Measurements from ENCODE around the gene OR2T10. TPM values are rescaled to one million over a fixed set of nuclear protein-coding genes. Genes with fewer than 3 reads are reported as not detected.

Gene OR2T10
- polyA plus RNA-seq, 1 experiment, result not detected

GRCh38 chr1:248611883-248612414 is 14.4 kb upstream of the OR2T10 start:
- Histone ChIP-seq H3K27me3 (ENCODE audit: control insufficient read depth, insufficient read depth, low read length) (no peaks in the 10 kb centered on the region), H3K36me3 (ENCODE audit: control insufficient read depth, insufficient read depth, low read length) (no peaks in the 10 kb centered on the region), H3K4me3 (ENCODE audit: low read depth, low read length) (no peak overlapping the region)
- no peak for TF ChIP-seq CTCF (IDR thresholded peaks at IDR 0.05; ENCODE audit: insufficient read depth, low read depth, low read length)
- POLR2A ChIA-PET, result no interaction called here
- CTCF ChIA-PET, result interaction anchor here (0.6 kb wide), 1 partner anchor 195 kb away, joined by 3 read pairs; no protein-coding TSS in a partner anchor
- DNase-seq (ENCODE audit: low read depth), result no peak

- no peak for DNase-seq (ENCODE audit: low read depth)
- no peak for TF ChIP-seq CTCF (IDR thresholded peaks at IDR 0.05; ENCODE audit: insufficient read depth, low read depth, low read length)
- Histone ChIP-seq H3K36me3 (ENCODE audit: control insufficient read depth, insufficient read depth, low read length) (no peaks in the 10 kb centered on the region), H3K27me3 (ENCODE audit: control insufficient read depth, insufficient read depth, low read length) (no peaks in the 10 kb centered on the region), H3K4me3 (ENCODE audit: low read depth, low read length) (no peak overlapping the region)
- ChIA-PET CTCF (no interaction called here), POLR2A (no interaction called here)
These were observed 12.8 kb upstream of the OR2T10 start for GRCh38 chr1:248610301-248610700.

- Histone ChIP-seq H3K4me3 (ENCODE audit: low read depth, low read length) (no peak overlapping the region), H3K36me3 (ENCODE audit: control insufficient read depth, insufficient read depth, low read length) (no peaks in the 10 kb centered on the region), H3K27me3 (ENCODE audit: control insufficient read depth, insufficient read depth, low read length) (no peaks in the 10 kb centered on the region)
- no peak for DNase-seq (ENCODE audit: low read depth)
- ChIA-PET CTCF (no interaction called here), POLR2A (no interaction called here)
- no peak for TF ChIP-seq CTCF (IDR thresholded peaks at IDR 0.05; ENCODE audit: insufficient read depth, low read depth, low read length)
These were observed 1.9 kb upstream of the OR2T10 start for GRCh38 chr1:248599396-248599795.

- Histone ChIP-seq H3K36me3 (ENCODE audit: control insufficient read depth, insufficient read depth, low read length) (no peaks in the 10 kb centered on the region), H3K27me3 (ENCODE audit: control insufficient read depth, insufficient read depth, low read length) (no peaks in the 10 kb centered on the region), H3K4me3 (ENCODE audit: low read depth, low read length) (no peak overlapping the region)
- CTCF ChIA-PET, result no interaction called here
- POLR2A ChIA-PET, result no interaction called here
- TF ChIP-seq CTCF (IDR thresholded peaks at IDR 0.05; ENCODE audit: insufficient read depth, low read depth, low read length), result no peak
- no peak for DNase-seq (ENCODE audit: low read depth)
These were observed 885 bp downstream of the OR2T10 start for GRCh38 chr1:248596615-248597014.

- POLR2A ChIA-PET, result no interaction called here
These were observed 4.3 kb downstream of the OR2T10 start for GRCh38 chr1:248593226-248593625.

More at GRCh38 chr1:248593226-248593625, 4.3 kb downstream of the OR2T10 start:
- no peaks in the 10 kb centered on the region for H3K36me3 ChIP-seq (ENCODE audit: control insufficient read depth, insufficient read depth, low read length)
- no peak for DNase-seq (ENCODE audit: low read depth)
- no peaks in the 10 kb centered on the region for H3K27me3 ChIP-seq (ENCODE audit: control insufficient read depth, insufficient read depth, low read length)
- no peak for TF ChIP-seq CTCF (IDR thresholded peaks at IDR 0.05; ENCODE audit: insufficient read depth, low read depth, low read length)
- CTCF ChIA-PET, result no interaction called here
- no peak overlapping the region for H3K4me3 ChIP-seq (ENCODE audit: low read depth, low read length)
